ENCODE data around the gene HRH3. TPM values are rescaled to one million over a fixed set of nuclear protein-coding genes. Genes with fewer than 3 reads are reported as not detected.

HRH3 gene
- total RNA-seq, 4 donors from 2014 or later = not detected

DNA sequence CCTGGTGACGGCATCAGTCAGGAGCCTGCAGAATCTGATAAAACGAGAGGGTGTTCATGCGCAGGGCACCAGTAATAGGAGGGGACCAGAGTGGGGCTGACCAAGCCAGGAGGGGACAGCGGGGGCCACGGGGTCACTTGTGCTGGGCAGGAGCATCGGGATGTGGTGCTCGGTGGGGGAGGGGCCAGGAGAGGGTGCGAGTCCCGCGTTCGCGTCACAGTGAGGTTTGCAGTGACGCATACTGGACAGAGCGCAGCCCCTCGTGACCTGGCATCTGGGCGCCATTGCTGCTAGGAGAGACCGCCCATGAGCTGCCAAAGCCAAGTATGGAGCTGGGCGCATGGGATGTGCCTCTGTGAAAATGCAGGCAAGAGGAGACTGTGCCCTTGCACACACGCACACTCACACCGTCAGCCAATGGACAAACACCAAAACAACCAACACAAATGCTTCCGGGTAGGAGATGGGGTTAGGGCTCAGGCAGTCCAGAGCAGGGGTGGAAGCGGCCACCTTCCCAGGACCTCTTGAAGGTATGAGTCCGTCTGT, 51.1 kb downstream of the HRH3 start:
- TF ChIP-seq, protein P1, sequence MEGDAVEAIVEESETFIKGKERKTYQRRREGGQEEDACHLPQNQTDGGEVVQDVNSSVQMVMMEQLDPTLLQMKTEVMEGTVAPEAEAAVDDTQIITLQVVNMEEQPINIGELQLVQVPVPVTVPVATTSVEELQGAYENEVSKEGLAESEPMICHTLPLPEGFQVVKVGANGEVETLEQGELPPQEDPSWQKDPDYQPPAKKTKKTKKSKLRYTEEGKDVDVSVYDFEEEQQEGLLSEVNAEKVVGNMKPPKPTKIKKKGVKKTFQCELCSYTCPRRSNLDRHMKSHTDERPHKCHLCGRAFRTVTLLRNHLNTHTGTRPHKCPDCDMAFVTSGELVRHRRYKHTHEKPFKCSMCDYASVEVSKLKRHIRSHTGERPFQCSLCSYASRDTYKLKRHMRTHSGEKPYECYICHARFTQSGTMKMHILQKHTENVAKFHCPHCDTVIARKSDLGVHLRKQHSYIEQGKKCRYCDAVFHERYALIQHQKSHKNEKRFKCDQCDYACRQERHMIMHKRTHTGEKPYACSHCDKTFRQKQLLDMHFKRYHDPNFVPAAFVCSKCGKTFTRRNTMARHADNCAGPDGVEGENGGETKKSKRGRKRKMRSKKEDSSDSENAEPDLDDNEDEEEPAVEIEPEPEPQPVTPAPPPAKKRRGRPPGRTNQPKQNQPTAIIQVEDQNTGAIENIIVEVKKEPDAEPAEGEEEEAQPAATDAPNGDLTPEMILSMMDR (IDR thresholded peaks at IDR 0.05) = no peak
- ATAC-seq (ENCODE audit: low FRiP score) (no peak), DNase-seq (ENCODE audit: low spot score) (no peak)

DNA sequence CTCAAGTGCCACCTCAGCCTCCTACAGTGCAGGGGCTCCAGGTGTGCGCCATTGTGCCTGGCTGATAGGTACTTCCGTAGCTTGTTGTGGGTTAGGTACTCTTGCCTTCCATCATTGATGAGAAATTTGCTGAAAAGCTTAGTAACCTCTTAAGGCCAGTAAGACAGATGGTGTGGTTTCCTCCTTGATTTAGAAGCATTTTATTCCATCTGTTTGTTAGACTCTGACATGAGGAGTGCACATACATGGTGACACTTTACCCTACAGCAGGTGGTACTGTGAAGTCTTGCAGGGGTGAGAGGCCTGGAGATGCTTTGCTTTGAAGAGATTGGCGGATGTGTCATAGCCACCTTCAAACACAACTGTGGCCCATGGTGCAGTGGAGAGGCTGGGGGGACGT, 52.0 kb downstream of the HRH3 start:
- TF ChIP-seq, protein P1 (IDR thresholded peaks at IDR 0.05) = no peak
- no peak for ATAC-seq (ENCODE audit: low FRiP score)

DNA sequence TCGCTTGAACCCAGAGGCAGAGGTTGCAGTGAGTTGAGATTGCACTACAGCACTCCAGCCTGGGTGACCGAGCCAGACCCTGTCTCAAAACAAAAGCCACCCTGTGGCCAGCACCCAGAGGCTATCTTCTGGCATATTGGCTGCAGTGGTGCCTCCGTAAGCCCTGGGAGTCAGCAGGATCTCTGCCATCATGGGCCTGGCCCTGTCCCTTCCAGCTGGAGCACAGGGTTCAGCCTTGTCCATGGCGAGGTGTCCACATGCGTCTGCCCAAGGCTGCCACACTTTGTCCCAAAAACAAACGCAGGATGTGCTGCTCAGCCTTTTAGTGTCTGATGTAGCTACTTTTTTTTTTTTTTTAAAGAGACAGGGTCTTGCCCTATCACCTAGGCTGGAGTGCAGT, 52.6 kb downstream of the HRH3 start:
- no peak for ATAC-seq (ENCODE audit: low FRiP score)

More for the DNA sequence above, 52.0 kb downstream of the HRH3 start:
- no peak for DNase-seq (ENCODE audit: low spot score)

DNA sequence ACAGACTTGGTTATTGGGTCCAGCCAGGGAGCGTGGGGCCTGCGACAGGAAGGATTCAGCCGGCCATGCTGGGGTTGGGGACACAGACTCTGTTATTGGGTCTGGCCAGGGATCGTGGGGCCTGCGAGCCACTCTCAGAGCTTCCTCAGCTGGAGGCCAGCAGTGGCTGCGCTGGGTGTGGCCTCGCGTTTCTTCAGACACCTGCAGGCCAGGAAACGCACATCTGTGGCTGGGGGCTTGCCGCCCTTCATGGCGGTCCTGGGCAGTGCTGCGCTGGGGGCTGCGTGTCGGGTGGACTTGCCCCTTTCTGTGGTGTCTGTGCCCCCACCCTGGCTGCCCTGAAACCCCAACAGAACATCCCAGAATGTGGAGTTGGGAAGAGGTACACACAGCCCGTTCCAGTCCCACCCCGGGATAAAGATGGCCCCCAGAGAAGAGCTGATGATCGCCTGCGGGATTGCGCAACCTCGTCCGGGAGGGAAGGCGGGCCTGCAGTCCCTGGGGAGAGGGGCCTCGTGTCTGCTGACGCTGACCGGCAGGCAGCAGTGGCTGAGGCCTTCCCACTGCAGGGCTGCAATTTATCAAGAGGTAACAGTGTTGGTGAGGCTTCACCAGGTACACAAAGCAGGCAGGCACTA, 54.2 kb downstream of the HRH3 start:
- no peak for ATAC-seq (ENCODE audit: low FRiP score)
- no peak for DNase-seq (ENCODE audit: low spot score)

More for the DNA sequence above, 52.6 kb downstream of the HRH3 start:
- DNase-seq (ENCODE audit: low spot score) = no peak
- TF ChIP-seq, protein P1 (IDR thresholded peaks at IDR 0.05) = no peak

More for the DNA sequence above, 54.2 kb downstream of the HRH3 start:
- TF ChIP-seq, protein P1 (IDR thresholded peaks at IDR 0.05) = no peak

Other genes with a start within 250 kb of the HRH3 start
- 10 to 100 TPM in 2 of 4 donors, 1 to 10 TPM in 2; 7.1 to 15.9 (median 11.9) TPM for gene TAF4, start 154.4 kb downstream of the HRH3 start, total RNA-seq
- 10 to 100 TPM; 13.1 to 23.8 (median 16.0) TPM for gene LSM14B, start 97.8 kb downstream of the HRH3 start, total RNA-seq
- 100 to 1,000 TPM; 345 to 725 (median 409) TPM for gene PSMA7, start 76.9 kb downstream of the HRH3 start, total RNA-seq
- gene SS18L1, start 76.5 kb downstream of the HRH3 start, total RNA-seq = 10 to 100 TPM; 10.3 to 23.4 (median 12.3) TPM
- 10 to 100 TPM; 19.3 to 32.5 (median 26.3) TPM for gene MTG2, start 37.2 kb downstream of the HRH3 start, total RNA-seq
- 10 to 100 TPM; 24.3 to 35.9 (median 26.3) TPM for gene OSBPL2, start 18.2 kb upstream of the HRH3 start, total RNA-seq
- 100 to 1,000 TPM in 3 of 4 donors, 10 to 100 TPM in 1; 97.7 to 164 (median 111) TPM for gene ADRM1, start 82.7 kb upstream of the HRH3 start, total RNA-seq
- 100 to 1,000 TPM in 1 of 4 donors, 10 to 100 TPM in 3; 45.5 to 115 (median 62.5) TPM for gene LAMA5, start 147.0 kb upstream of the HRH3 start, total RNA-seq
- 1,000 to 10,000 TPM; 1,582 to 2,182 (median 2,056) TPM for gene RPS21, start 166.8 kb upstream of the HRH3 start, total RNA-seq
- 1 to 10 TPM; 1.5 to 2.8 (median 2.5) TPM for gene CABLES2, start 187.0 kb upstream of the HRH3 start, total RNA-seq
- not detected for gene RBBP8NL, start 207.3 kb upstream of the HRH3 start, total RNA-seq

All from omental fat pad (tissue), 4 donors.